Vagina (tissue), 2 donors: Measurements from ENCODE around the gene SEC23IP. TPM values are rescaled to one million over a fixed set of nuclear protein-coding genes. Genes with fewer than 3 reads are reported as not detected.

Experiments used
- DNase-seq, 2 donors: peaks; one replicate each; pipeline ENCODE4 v3.0.0-alpha.2; 2017; ENCODE audit errors: extremely low spot score in 2 of 2
- H3K27ac ChIP-seq: fragments of 200-600 bp; sonication (generic); one replicate; pipeline ENCODE4 v1.5.1; 2019
- H3K27me3 ChIP-seq: fragments of 200-600 bp; sonication (generic); one replicate; pipeline ENCODE4 v1.5.1; 2019
- H3K36me3 ChIP-seq, 2 donors: fragments of 200-600 bp; sonication (generic); one replicate each; pipeline ENCODE4 v1.5.1; 2017 to 2019
- H3K4me1 ChIP-seq: fragments of 200-600 bp; sonication (generic); one replicate; pipeline ENCODE4 v1.5.1; 2019
- H3K4me3 ChIP-seq, 2 donors: fragments of 200-600 bp; sonication (generic); 1 replicate in 1 of 2; 2 replicates in 1 of 2; pipeline ENCODE4 v1.5.1; 2016 to 2019
- H3K9me3 ChIP-seq: fragments of 200-600 bp; sonication (generic); one replicate; pipeline ENCODE4 v1.5.1; 2019
- POLR2A ChIP-seq, 2 donors: fragments of 450-650 bp; IDR thresholded peaks; one replicate each; pipeline ENCODE4 v1.6.1; 2017; ENCODE audit warnings: antibody characterized with exemption in 2 of 2, mild to moderate bottlenecking in 2 of 2, moderate library complexity in 2 of 2
- POLR2AphosphoS5 ChIP-seq, 2 donors: sonication (generic); formaldehyde crosslinking; IDR thresholded peaks; one replicate each; pipeline ENCODE4 v1.9.0; 2017; ENCODE audit warnings: antibody characterized with exemption in 2 of 2, mild to moderate bottlenecking in 2 of 2, low read depth in 1 of 2; ENCODE audit not compliant: insufficient read depth in 1 of 2
- intact Hi-C: fragments of 100-400 bp; cut with DNase I; formaldehyde crosslinking; loops from one replicate; pipeline ENCODE4 v1.15.1; 2023
- total RNA-seq: library from RNA; depleted of rRNA; stranded (reverse); fragments of >200 nt; gene quantifications from one replicate; pipeline ENCODE4 v1.2.3, GENCODE V29; 2016
- TF ChIP-seq, protein P1 (sequence below), 3 experiments: fragments of 450-650 bp in 2 of 3; fragments of 200-600 bp in 1 of 3; sonication (generic) in 1 of 3; IDR thresholded peaks; one replicate each; pipeline ENCODE4 v1.5.1; 2017 to 2019; ENCODE audit warnings: antibody characterized with exemption in 3 of 3, mild to moderate bottlenecking in 2 of 3, moderate library complexity in 2 of 3

Gene SEC23IP
- total RNA-seq, 1 donor from 2014 or later: 15.5 TPM

GRCh38 chr10:119893074-119893473 lies 544 bp downstream of the SEC23IP start:
- peak overlapping the region; percentile 83 for H3K27ac ChIP-seq
- H3K9me3 ChIP-seq: no peaks in the 10 kb centered on the region
- intact Hi-C loops: no loop called here
- no peaks in the 10 kb centered on the region for H3K27me3 ChIP-seq
- TF ChIP-seq POLR2A (IDR thresholded peaks at IDR 0.05) (no peak), POLR2AphosphoS5 (IDR thresholded peaks at IDR 0.05; ENCODE audit: insufficient read depth in 1 of 2, low read depth in 1 of 2) (no peak)
- TF ChIP-seq, protein P1, sequence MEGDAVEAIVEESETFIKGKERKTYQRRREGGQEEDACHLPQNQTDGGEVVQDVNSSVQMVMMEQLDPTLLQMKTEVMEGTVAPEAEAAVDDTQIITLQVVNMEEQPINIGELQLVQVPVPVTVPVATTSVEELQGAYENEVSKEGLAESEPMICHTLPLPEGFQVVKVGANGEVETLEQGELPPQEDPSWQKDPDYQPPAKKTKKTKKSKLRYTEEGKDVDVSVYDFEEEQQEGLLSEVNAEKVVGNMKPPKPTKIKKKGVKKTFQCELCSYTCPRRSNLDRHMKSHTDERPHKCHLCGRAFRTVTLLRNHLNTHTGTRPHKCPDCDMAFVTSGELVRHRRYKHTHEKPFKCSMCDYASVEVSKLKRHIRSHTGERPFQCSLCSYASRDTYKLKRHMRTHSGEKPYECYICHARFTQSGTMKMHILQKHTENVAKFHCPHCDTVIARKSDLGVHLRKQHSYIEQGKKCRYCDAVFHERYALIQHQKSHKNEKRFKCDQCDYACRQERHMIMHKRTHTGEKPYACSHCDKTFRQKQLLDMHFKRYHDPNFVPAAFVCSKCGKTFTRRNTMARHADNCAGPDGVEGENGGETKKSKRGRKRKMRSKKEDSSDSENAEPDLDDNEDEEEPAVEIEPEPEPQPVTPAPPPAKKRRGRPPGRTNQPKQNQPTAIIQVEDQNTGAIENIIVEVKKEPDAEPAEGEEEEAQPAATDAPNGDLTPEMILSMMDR (IDR thresholded peaks at IDR 0.05): no peak
- H3K36me3 ChIP-seq: no peaks in the 10 kb centered on the region
- H3K4me3 ChIP-seq: peak overlapping the region; percentile 70 to 77
- peaks cover 50% of the 10 kb centered on the region for H3K4me1 ChIP-seq
- DNase-seq: no peak

- no peak for DNase-seq
- peaks cover 0 to 7% of the 10 kb centered on the region in 2 donors for H3K36me3 ChIP-seq
- intact Hi-C loops: no loop called here
- H3K4me3 ChIP-seq: peak overlapping the region in 1 of 2 donors; percentile 70
- no peaks in the 10 kb centered on the region for H3K27me3 ChIP-seq
- H3K9me3 ChIP-seq: no peaks in the 10 kb centered on the region
- peaks cover 50% of the 10 kb centered on the region for H3K4me1 ChIP-seq
- H3K27ac ChIP-seq: no peak overlapping the region
- TF ChIP-seq, protein P1 (IDR thresholded peaks at IDR 0.05): no peak
- TF ChIP-seq POLR2AphosphoS5 (IDR thresholded peaks at IDR 0.05; ENCODE audit: insufficient read depth in 1 of 2, low read depth in 1 of 2): no peak
- no peak for TF ChIP-seq POLR2A (IDR thresholded peaks at IDR 0.05)
These were observed 1.4 kb downstream of the SEC23IP start for GRCh38 chr10:119893845-119894427.

DNA sequence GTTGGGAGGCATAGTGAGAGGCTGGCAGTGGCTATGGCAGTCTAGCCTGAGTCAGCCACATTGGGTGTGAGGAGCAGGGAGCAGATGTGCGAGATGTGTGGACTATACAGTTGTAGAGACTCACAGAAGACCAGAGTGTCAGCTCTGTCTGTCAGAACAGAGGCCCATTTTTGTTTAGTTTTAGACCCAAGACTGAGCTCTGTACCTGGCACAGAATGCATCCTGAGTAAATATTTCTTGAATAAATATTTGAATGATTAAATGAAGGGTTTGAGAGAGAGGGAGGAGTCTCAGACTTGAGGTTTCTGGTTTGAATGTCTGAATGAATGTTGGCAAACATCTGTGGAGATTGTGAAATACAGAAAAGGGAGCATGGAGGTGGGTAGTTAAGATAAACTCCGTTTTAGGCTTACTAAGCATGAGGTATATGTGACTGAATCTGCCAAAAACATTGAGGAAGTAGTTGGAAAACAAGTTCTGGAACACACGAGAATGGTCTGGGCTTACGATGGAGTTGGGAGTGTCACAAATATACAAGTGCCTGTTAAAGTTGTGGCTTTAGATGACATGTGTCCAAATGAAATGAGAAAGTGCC lies 3.6 kb downstream of the SEC23IP start:
- Histone ChIP-seq H3K27ac (peak overlapping the region; percentile 51), H3K4me1 (peaks cover 54% of the 10 kb centered on the region), H3K4me3 (no peak overlapping the region), H3K9me3 (no peaks in the 10 kb centered on the region), H3K36me3 (peaks cover 0 to 11% of the 10 kb centered on the region in 2 donors), H3K27me3 (no peaks in the 10 kb centered on the region)
- intact Hi-C loops: no loop called here
- TF ChIP-seq POLR2AphosphoS5 (IDR thresholded peaks at IDR 0.05; ENCODE audit: insufficient read depth in 1 of 2, low read depth in 1 of 2) (no peak), POLR2A (IDR thresholded peaks at IDR 0.05) (no peak)
- TF ChIP-seq, protein P1 (IDR thresholded peaks at IDR 0.05): no peak
- no peak for DNase-seq

DNA sequence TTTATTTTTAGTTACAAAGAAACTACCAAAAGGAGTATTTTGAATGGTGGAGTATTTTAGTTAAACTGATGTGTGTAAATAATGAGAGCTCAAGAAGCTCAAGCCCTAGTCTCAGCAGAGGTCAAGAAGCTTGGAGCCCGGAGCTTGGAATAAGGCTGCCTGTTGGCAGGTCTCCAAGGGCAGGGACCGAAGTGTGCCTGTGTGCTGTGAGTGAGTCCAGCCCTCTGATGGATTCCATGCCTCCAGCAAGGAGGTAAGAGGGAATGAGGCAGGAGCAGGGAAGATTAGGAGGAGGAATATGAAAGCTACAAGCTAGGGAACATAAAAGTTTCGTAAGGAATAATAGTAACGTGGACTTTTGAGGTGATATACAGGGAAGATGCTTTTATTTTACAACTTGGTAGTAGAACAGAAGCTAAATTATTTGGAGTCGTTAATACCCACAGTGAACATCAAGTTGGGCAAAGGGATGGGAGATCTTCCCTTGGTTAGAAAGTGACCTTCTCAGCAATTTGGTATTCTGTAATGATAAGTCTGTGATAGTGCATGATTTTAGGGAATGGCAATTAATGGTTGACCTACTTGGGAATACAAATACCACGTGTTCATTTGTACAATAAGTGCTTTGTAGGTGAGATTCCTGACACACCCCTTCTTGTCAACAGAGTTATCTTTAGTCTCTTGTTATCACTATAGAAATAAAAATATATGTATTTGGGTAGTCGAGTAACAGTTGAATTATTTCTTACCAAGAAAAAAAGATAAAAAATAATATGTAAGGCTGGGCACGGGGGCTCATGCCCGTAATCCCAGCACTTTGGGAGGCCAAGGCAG lies 4.6 kb downstream of the SEC23IP start:
- DNase-seq: peak in 1 of 2 donors; percentile 62
- Histone ChIP-seq H3K9me3 (no peaks in the 10 kb centered on the region), H3K4me3 (no peak overlapping the region), H3K27me3 (no peaks in the 10 kb centered on the region), H3K36me3 (peaks cover 0 to 11% of the 10 kb centered on the region in 2 donors), H3K27ac (no peak overlapping the region), H3K4me1 (peaks cover 48% of the 10 kb centered on the region)
- intact Hi-C loops: no loop called here
- TF ChIP-seq POLR2A (IDR thresholded peaks at IDR 0.05) (no peak), POLR2AphosphoS5 (IDR thresholded peaks at IDR 0.05; ENCODE audit: insufficient read depth in 1 of 2, low read depth in 1 of 2) (no peak)
- TF ChIP-seq, protein P1 (IDR thresholded peaks at IDR 0.05): no peak
